OCI-LY1 (cell line): ENCODE data around the gene CADM1.

Source experiments
- EZH2 ChIP-seq: fragments of 200-600 bp; sonication (generic), shearing (Covaris generic); IDR thresholded peaks from 2 replicates; pipeline ENCODE4 v1.8.0; 2017; ENCODE audit warnings: borderline replicate concordance, mixed run types, mild to moderate bottlenecking, antibody characterized with exemption, low read length, moderate library complexity, mixed read lengths
- TF ChIP-seq, protein P1 (sequence below): fragments of 200-600 bp; sonication (generic), shearing (Covaris generic); IDR thresholded peaks from 2 replicates; pipeline ENCODE4 v1.5.1; 2017; ENCODE audit warnings: mild to moderate bottlenecking, antibody characterized with exemption, low read length, moderate library complexity, mixed read lengths

DNA sequence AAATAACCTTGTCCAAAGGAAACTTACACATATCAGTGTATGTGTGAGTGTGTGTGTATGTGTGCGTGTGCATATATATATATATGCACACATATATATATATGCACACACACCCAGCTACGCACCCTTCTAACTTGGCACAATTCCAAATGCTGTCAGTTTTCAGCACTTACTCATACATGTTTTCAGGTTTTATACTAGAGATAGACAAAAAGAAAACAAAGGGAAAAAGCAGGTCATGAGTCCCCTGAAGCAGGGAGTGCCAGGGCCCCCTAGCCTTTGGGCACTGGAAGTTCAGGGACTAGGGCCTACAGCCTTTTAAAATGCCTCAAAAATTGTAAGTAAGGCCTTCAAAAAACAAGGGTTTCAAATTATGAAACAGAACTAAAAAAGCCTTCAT lies 265.4 kb downstream of the CADM1 start:
- TF ChIP-seq, protein P1, sequence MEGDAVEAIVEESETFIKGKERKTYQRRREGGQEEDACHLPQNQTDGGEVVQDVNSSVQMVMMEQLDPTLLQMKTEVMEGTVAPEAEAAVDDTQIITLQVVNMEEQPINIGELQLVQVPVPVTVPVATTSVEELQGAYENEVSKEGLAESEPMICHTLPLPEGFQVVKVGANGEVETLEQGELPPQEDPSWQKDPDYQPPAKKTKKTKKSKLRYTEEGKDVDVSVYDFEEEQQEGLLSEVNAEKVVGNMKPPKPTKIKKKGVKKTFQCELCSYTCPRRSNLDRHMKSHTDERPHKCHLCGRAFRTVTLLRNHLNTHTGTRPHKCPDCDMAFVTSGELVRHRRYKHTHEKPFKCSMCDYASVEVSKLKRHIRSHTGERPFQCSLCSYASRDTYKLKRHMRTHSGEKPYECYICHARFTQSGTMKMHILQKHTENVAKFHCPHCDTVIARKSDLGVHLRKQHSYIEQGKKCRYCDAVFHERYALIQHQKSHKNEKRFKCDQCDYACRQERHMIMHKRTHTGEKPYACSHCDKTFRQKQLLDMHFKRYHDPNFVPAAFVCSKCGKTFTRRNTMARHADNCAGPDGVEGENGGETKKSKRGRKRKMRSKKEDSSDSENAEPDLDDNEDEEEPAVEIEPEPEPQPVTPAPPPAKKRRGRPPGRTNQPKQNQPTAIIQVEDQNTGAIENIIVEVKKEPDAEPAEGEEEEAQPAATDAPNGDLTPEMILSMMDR, result peak; percentile 44
- no peak for TF ChIP-seq EZH2
